HG03442 (cell line): ENCODE measurements around the gene PABPC1L2A.
"Not testable (repeated sequence)": the region's sequence is repeated elsewhere in the genome, so short reads cannot be mapped to it uniquely, and the experiment has no call there.

ENCODE experiments used
- ATAC-seq: cut with Tn5 transposase; IDR thresholded peaks from one replicate; pipeline ENCODE4 v1.9.1; 2021; ENCODE audit warnings: mild to moderate bottlenecking, moderate library complexity; ENCODE audit not compliant: unreplicated experiment

The PABPC1L2A gene

GRCh38 chrX:73079024-73079562, at the start of gene PABPC1L2A:
Gene PABPC1L2A (minus strand): TSS chrX:73079512. CDS start chrX:73079386, 126 bp downstream.
- ATAC-seq, result not testable (repeated sequence)

GRCh38 chrX:73127700-73128241, 48.5 kb upstream of the PABPC1L2A start:
- ATAC-seq, result no peak

- no peak for ATAC-seq
Measured at GRCh38 chrX:73126240-73126639, 46.9 kb upstream of the PABPC1L2A start.

- ATAC-seq, result not testable (repeated sequence)
Measured at GRCh38 chrX:73099505-73099904, 20.2 kb upstream of the PABPC1L2A start.

- ATAC-seq, result not testable (repeated sequence)
Measured at GRCh38 chrX:73086766-73087165, 7.5 kb upstream of the PABPC1L2A start.

GRCh38 chrX:73079884-73080283, 572 bp upstream of the PABPC1L2A start:
- not testable (repeated sequence) for ATAC-seq

- not testable (repeated sequence) for ATAC-seq
Measured at GRCh38 chrX:73078597-73078996, 715 bp downstream of the PABPC1L2A start.

GRCh38 chrX:73076838-73077237, 2.5 kb downstream of the PABPC1L2A start:
- no peak for ATAC-seq

- no peak for ATAC-seq
Measured at GRCh38 chrX:73069365-73070035, 9.8 kb downstream of the PABPC1L2A start.

- ATAC-seq, result no peak
Measured at GRCh38 chrX:73068467-73069364, 10.6 kb downstream of the PABPC1L2A start.

- not testable (repeated sequence) for ATAC-seq
Measured at GRCh38 chrX:73067761-73068466, 11.4 kb downstream of the PABPC1L2A start.

- ATAC-seq, result no peak
Measured at GRCh38 chrX:73028876-73029275, 50.4 kb downstream of the PABPC1L2A start.
